COLO829 (cell line): ENCODE results near the gene ACTR6.
A peak's percentile ranks its signal among the peaks of the same experiment; 100 is the strongest.
"Not testable (repeated sequence)": the region's sequence is repeated elsewhere in the genome, so short reads cannot be mapped to it uniquely, and the experiment has no call there.

ENCODE experiments used
- DNase-seq: peaks from one replicate; pipeline ENCODE4 v3.0.0; 2012; ENCODE audit warnings: low spot score

ACTR6 gene

GRCh38 chr12:100185361-100185894 lies 15.2 kb upstream of the ACTR6 start:
- no peak for DNase-seq

- DNase-seq, result no peak
Observed at GRCh38 chr12:100186071-100186470, 14.5 kb upstream of the ACTR6 start.

- no peak for DNase-seq
Observed at GRCh38 chr12:100187068-100187467, 13.5 kb upstream of the ACTR6 start.

- no peak for DNase-seq
Observed at GRCh38 chr12:100187857-100188519, 12.6 kb upstream of the ACTR6 start.

GRCh38 chr12:100188888-100189635 lies 11.6 kb upstream of the ACTR6 start:
- not testable (repeated sequence) for DNase-seq

- no peak for DNase-seq
Observed at GRCh38 chr12:100189636-100190394, 10.8 kb upstream of the ACTR6 start.

- DNase-seq, result no peak
Observed at GRCh38 chr12:100193085-100193484, 7.5 kb upstream of the ACTR6 start.

- DNase-seq, result no peak
Observed at GRCh38 chr12:100197486-100197885, 3.1 kb upstream of the ACTR6 start.

GRCh38 chr12:100199023-100199346 lies 1.6 kb upstream of the ACTR6 start:
- no peak for DNase-seq

- DNase-seq, result peak; percentile 8
Observed at GRCh38 chr12:100199347-100200149, 1.1 kb upstream of the ACTR6 start.

- no peak for DNase-seq
Observed at GRCh38 chr12:100201604-100202423, 1.2 kb downstream of the ACTR6 start.

GRCh38 chr12:100207311-100207710 lies 6.7 kb downstream of the ACTR6 start:
- no peak for DNase-seq

GRCh38 chr12:100208834-100209233 lies 8.2 kb downstream of the ACTR6 start:
- DNase-seq, result no peak

GRCh38 chr12:100211698-100212097 lies 11.1 kb downstream of the ACTR6 start:
- DNase-seq, result no peak

GRCh38 chr12:100213016-100213891 lies 12.6 kb downstream of the ACTR6 start:
- no peak for DNase-seq

GRCh38 chr12:100214518-100214917 lies 13.9 kb downstream of the ACTR6 start:
- no peak for DNase-seq

- DNase-seq, result no peak
Observed at GRCh38 chr12:100215209-100215608, 14.6 kb downstream of the ACTR6 start.

- no peak for DNase-seq
Observed at GRCh38 chr12:100216337-100216736, 15.7 kb downstream of the ACTR6 start.

- no peak for DNase-seq
Observed at GRCh38 chr12:100219328-100220109, 18.9 kb downstream of the ACTR6 start.
